SKM-1 (cell line): ENCODE results near the gene ITPR2.
"Not testable (repeated sequence)": the region's sequence is repeated elsewhere in the genome, so short reads cannot be mapped to it uniquely, and the experiment has no call there.

Source experiments
- DNase-seq: peaks from one replicate; lab custom pipeline; 2025; ENCODE audit not compliant: unreplicated experiment; lab: John Stamatoyannopoulos, UW

Gene ITPR2

DNA sequence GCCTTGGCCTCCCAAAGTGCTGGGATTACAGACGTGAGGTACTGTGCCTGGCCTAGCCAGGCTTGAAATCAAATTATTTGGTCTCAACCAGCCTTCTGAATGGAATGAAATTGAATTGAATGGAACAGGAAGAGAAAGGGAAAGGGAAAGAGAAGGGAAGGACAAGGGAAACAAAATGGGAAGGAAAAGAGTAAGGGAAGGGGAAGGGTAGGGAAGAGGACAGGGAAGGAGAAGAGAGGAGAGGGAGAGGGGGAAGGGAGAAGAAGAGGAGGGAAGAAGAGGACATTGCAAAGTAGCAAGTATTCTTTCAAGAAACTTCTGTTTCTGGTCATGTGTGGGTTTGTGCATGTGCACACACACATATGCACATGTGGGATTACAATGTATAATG is 97.8 kb downstream of the ITPR2 start:
- DNase-seq, result no peak

DNA sequence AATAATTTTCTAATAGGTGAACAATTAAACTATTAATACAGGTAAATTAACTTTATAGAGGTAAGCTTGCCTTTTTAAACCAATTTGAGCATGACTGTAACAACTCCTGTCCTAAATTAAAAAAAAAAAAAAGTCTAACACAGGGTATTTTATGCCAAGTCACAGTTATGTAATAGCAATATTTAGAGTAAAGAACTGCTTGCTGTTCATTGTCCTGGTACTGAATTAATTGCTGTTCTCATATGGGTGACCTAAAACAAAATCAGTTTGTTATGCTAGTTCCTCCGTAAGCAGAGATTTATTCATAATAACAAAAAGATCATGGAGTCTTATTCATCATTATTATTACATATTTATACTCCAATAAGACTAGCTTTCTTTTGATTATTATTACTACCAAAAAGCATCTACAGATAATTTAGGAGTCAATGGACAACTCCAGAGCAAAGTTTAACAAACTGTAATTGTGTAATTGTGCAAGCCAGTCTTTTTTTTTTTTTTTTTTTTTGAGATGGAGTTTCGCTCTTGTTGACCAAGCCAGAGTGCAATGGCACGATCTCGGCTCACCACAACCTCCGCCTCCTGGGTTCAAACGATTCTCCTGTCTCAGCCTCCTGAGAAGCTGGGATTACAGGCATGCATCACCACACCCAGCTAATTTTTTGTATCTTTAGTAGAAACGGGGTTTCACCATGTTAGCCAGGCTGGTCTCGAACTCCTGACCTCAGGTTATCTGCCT is 98.3 kb downstream of the ITPR2 start:
- no peak for DNase-seq

DNA sequence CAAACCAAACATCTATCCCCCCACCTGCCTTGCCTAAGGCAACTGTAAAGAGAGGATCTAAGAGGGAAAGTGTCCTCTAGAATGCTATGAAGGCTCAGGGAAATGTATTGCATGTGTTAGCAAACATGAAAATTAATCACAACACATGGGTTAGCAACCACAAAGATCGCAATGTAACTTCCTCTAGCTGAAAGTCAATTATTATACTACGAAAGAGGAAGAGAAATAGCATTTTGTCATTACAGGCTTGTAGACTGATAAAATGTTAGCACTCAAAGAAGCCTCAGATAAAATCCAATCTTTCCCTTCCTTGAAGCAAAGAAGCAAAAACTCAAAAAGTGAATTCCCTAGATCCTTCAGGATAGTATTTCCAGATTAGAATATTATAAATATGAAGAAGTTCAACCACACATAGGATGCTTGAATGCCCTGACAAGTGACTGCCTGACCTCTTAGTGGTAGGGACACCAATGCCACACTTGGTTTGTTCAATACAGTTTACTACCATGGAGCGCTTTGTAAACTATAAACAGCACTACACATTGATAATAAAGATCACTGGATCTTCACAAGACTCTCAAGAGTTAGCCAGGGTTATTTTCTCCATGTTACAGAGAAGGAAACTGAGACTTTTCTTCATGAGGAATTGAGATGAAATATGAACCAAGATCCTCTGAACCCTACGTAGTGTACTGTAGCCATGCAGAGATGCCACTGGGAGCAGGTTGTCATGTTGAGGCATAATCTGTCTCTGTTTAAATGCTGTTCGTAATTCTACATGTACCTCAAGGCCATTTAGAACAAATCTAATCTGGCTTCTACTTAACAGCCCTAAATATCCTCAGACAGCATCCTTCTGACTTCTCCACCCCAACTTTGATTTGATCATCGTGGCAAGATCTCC is 100.7 kb downstream of the ITPR2 start:
- peak; percentile 53 for DNase-seq

DNA sequence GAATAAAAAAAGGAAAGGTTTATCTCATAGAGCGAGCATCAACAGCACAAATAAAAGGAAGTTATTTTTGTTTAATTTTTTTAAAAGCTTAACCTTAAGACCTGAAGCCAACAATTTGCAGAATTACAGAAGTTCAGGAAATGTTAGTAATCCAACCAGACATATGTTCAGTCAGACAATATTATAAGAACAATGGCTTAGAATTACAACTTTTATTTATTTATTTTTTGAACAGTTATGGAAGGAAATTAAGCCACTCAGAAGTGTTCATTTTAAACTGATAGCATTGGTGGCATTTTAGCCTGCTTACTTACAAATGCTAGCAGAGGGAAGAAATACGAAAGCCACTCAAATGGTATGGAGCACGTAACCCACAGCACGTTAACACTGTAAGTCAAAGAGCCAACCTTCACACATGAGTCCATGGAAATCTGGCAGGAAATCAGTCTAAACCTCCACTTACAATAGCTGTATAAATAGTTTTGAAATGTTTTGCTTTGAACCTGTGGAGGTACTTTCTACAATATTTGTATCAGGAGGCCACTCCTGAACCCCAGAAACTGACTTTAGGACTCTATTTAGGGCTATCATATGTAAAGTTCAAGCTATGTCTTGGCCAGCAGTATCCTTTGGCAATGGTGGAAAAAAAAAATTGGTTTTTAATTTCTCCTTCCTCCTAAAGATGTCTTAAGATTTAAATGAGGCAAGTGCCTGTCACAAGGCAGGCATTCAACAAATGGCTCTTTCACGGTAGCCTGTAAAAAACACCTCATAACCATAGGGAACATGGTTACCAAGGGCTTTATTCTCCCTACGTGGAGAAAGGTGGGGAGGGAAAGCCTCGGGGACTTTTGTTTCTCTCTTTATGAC is 102.3 kb downstream of the ITPR2 start:
- DNase-seq, result no peak

GRCh38 chr12:26729137-26729671 is 103.8 kb downstream of the ITPR2 start:
- DNase-seq, result not testable (repeated sequence)

- no peak for DNase-seq
Observed at GRCh38 chr12:26728205-26729050, 104.6 kb downstream of the ITPR2 start.

DNA sequence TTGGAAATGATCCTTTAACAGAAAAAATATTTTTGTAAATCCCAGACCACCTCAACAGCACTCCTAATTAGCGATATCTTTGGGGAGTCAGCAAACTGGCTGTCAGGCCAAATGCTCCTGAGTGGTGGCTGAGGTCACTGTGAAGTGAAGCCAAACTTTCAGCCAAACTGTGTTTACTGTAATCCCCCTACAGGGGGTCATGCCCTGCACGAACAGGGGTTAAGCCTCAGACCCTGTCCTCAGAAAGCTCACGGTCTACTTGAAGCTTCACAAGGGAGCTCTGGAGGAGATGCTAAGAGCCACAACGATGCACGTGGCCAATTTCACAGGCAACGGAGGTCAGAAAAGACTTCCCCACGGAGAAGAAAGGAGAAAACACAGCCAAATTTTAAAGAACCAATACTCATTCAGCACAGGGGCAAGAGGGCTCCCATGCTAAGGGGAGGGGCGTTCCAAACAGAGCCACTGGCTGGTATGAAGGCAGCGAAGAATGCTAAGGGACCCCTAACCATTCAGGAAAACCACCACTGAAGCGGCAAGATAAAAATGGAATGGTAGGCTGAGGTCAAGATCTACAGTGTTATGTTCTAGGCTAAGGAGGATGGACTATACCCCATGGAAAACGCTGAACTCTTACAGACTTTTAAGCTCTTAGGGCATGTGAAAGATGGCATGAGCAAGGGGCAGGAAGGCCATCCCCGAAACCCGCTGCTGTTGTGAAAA is 105.4 kb downstream of the ITPR2 start:
- no peak for DNase-seq

- DNase-seq, result no peak
Observed at GRCh38 chr12:26726956-26727355, 106.0 kb downstream of the ITPR2 start.

- no peak for DNase-seq
Observed at GRCh38 chr12:26725276-26725916, 107.6 kb downstream of the ITPR2 start.

DNA sequence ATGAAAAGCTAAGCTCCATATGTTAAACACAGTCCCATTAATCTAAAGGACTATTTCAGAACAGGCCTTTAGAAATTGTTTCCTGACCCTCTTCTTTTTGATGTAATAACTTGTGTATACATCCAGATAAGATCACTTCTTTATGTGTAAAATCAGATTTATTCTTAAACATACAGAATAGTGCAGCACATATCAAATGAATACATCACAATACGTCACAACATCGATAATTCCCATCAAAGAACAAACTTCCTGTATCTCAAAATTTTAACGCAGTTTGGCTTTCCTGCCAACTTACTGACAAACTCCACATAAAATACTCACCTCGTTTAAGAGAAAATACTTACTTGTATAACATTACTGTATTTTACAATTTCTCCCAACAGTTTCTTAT is 108.7 kb downstream of the ITPR2 start:
- no peak for DNase-seq

- no peak for DNase-seq
Observed at GRCh38 chr12:26723379-26724308, 109.3 kb downstream of the ITPR2 start.

DNA sequence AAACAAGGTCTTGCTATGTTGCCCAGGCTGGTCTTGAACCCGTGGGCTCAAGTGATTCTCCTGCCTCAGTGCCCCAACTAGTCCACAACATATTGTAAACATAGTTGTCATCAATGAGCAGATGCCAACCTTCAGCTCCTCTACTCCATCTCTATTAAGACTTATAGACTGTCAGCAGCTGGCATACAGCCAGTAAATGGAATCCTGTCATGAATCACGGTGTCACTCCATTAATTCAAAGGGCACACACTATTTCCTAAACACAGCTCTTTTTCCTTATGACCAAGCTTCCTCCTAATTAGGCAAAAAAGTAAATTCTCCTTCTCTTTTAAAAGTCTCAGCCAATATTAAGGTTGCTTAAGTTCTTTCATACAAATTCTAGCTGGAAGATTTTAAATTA is 111.2 kb downstream of the ITPR2 start:
- no peak for DNase-seq

- no peak for DNase-seq
Observed at GRCh38 chr12:26719852-26720251, 113.1 kb downstream of the ITPR2 start.

DNA sequence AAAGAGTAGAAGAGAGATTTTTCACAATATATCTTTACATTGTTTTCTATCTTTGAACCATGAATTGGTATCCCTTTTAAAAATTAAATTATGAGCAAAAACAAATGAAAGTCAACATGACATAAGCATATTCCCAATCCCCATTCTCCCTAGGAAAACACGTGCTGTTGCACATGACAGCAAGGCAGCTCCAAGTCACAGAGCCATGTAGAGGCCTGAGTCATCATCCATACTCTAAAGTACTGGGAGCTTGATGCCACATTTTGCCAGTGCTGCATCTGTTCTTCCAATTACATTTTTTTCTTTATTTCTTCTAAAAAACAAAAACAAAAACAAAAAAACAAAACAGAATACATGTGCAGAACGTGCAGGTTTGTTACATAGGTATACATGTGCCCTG is 115.2 kb downstream of the ITPR2 start:
- no peak for DNase-seq

DNA sequence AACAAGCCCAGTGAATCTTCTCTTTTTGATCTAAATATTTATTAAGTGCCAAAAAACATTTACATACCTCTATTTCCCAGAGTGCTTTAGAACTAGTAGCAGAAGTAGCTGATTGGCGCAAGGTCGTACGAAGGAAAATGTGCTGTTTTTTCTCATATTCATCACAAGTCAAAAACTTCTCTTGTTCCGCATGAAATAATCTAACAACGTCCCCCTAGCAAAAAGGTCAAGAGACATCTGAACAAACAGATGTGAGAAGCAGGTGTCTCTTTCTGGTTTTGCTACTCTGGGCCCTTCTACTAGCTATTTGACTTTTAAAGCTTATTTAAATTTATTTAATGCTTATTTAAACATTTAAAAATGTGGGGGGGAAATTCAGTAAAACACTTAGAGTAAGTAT is 117.8 kb downstream of the ITPR2 start:
- DNase-seq, result no peak

- no peak for DNase-seq
Observed at GRCh38 chr12:26713885-26714383, 119.1 kb downstream of the ITPR2 start.

DNA sequence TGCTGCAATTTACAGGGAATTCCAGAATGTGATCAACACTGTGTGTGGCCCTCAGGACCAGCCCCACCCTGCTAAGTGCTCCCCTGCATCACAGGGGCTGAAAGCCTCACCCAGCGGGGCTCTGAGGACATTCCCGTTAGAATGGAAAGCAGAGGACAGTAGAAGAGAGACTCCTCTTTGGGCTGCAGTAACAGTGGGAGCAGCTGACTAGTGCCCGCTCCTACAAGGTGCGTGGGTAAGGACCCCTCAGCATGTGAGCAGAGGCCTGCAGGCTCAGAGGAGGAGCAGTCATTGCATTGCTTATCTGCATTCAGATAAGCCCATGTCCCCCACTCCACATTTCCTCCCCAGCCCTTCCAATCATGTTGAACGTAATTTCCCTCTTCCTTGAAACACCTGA is 120.1 kb downstream of the ITPR2 start:
- DNase-seq, result no peak

DNA sequence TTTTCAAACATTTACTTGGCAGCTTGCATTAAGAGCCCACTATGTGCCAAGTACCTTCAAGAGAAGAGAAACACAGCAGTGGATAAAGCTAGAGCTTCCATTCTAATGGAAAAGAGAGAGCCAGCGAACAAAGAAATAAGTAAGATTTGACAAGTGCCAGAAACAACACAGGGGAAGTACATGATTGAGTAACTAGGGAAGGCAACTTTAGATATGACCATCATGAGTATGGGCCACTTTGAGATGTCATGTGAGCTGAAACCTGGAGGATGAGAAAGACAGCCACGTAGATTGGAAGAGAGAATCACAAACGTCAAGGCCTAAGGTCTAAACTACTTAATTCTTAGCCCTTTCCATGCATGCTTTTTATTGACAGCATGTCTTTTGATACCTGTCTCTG is 121.4 kb downstream of the ITPR2 start:
- DNase-seq, result no peak
